HG03457 (cell line): ENCODE results near the gene PPDPF.
"Not testable (repeated sequence)": the region's sequence is repeated elsewhere in the genome, so short reads cannot be mapped to it uniquely, and the experiment has no call there.

ENCODE experiments used
- ATAC-seq: cut with Tn5 transposase; IDR thresholded peaks from one replicate; pipeline ENCODE4 v1.9.1; 2021; ENCODE audit warnings: moderate number of reproducible peaks; ENCODE audit not compliant: unreplicated experiment

PPDPF gene, protein sequence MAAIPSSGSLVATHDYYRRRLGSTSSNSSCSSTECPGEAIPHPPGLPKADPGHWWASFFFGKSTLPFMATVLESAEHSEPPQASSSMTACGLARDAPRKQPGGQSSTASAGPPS

DNA sequence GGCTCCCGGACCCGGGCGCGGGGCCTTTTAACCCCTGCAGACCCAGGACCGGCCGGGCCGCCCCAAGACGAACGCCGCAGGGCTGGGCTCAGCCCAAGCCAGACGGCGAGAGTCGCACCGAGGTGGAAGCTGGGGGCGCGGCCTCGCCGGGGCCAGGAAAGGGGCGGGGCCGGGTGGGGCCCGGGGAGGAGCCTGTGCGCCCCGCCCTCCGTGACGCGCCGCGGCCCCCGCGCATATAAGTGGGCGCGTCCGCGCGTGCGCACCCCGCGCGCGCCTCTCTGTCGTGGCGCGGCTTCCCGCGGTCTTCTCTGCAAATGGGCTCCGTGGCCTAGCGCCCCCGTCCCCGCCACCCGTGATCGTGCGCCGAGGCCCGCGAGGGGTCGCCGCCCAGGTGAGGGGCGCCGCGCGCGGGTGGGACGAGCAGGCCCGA is at the start of gene PPDPF:
PPDPF (plus strand) TSS at position 262 of the 430 bp plus-strand sequence. CDS start 544 bp downstream, outside the sequence.
- peak; percentile 54 for ATAC-seq

DNA sequence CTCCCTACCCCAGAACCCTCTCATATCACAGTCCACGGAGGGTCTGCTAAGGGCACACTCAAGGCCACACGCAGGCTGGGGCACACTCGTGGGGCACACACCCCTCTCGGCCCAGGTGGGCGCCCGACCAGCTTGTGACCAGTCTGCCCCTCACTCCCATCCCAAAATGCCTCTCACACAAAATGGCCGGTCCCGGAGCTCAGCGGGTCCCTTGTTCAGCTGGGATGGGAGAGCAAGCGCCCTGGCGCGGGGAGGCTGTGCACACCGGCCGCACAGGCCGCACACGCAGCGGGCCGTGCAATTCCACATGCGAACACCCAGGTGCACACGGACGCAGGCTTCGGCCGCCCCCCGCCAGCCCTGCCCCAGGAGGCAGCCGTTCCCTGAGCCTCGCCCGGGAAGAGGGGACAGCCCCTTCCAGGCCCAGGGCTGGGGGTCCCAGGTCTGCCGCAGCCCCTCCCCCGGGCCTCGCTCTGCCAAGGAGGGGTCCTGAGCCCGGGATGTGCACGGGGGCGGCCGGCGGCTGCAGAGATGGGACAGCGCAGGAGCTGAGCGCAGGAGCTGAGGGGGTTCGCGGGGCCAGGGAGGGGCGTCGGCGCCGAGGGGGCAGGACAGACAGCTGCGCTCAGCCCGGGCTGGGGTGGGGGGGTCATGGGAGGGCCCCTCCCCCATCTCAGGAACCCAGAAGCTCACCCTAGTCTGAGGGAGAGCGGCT is 49.4 kb upstream of the PPDPF start:
- no peak for ATAC-seq

DNA sequence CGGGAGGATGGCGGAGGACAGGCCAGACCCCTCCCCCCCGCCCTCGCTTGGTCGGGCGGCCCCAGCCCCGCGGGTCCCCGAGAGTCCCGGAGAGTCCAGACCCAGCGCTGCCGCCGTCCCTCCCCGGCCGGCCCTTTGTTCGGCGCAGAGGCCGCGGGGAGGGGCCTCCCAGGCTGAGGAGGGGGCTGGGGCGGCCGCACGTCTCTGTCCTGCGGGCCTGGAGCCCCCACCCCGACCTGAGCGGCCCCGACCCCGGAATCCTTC is 48.9 kb upstream of the PPDPF start:
- no peak for ATAC-seq

DNA sequence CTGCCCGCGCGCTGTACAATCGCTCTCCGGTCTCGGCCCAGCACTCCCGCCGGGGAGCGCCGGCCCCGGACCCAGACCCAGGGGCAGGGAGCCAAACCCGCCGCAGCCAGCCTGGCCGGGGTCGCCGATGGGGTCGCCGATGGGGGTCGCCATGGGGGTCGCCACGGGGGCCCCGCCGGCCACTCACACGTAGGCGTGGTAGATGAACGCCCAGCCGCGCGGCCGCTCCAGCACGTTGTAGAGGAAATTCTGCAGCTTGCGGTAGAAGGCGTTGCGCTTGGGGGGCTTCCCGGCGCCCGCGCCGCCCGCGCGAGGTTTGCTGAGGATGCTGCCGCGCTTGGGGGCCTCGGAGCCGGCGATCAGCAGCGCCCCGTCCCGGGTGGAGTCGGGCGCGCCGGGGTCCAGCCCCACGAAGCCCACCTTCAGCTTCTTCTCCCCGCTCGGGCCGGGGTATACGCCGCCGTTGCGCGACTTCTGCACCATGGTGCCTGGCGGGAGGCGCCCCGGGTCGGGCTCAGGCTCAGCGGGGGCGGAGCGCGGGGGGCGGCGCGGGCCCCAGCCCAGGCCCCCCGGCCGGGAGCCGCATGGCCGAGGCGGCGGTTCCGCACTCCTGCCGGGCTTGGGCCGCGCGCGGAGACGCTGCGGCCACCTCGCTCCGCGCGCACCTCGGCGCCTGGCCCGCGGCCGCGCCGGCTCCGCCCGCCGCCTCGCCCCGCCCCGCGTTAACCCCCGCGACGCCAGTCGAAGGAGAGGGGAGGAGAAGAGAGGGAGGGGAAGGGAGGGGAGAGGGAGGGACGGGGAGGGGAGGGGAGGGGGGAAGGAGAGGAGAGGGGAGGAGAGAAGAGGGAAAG is 48.4 kb upstream of the PPDPF start, which contains the start of gene KCNQ2:
KCNQ2 (minus strand) TSS at position 675 of the 851 bp plus-strand sequence; CDS start at position 483, 192 bp downstream.
- ATAC-seq: no peak

DNA sequence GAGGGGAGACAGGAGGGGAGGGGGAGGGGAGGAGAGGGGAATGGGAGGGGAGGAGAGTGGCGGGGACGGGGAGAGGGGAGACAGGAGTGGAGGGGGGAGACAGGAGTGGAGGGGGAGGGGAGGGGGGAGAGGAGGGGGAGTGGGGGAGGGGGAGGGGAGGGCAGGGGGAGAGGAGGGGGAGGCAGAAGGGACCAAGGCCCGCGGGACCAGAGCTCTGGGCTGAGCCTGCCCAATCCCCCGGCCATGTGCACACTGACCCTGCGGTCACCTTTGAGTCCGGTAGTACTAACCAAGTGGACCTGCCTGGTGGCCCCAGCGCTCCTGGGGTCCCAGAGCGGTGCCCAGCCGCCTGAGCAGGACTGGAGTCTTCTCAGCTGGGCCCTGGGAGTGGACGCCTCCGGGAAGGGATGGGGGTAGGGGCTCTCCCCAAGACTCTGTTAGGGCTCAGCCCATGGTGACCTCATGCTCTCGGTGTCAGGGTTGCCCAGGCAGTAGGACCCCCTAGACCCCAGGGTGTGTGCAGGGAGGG is 47.6 kb upstream of the PPDPF start:
- ATAC-seq: no peak

DNA sequence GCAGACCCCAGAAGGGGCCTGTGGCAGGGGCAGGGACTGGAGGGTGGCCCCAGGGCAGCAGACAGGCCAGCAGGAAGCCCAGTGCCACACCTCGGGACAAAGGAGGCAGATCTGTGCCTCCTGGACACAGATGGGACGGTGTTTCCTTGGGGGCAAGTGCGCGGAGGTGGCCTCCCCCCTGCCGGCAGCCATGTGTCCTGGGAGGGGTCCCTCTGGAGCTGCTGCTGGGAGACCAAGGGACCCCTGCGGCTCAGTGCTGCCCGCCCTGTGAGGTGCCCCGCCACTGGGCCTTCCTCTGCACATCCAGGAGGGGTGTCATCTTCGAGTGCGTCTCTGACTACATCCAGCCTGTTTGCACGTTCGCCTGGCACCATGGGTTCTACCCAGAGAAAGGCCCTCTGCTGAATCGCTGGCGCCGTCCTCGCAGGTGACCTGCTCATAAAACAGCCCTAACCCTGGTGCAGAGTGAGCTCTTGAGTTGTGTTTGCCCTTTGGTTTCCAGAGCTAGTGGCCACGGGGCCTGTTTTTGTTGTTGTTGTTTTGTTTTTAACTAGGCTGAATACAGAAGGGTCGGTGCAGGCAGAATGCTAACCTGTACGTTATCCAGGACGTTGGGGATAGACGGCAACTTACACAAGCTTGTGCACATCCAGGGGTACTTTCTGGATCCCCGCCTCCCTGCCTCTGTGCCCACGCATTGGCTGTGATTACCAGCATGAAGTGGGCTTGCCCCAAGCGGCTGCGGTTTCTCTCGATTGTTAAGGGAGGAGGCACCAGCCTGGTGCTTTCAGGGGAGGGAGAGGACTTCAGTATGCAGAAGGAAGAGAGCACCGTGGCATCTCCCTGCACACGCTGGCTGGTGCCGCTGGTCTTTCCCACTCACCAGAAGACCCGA is 46.8 kb upstream of the PPDPF start:
- ATAC-seq: no peak

DNA sequence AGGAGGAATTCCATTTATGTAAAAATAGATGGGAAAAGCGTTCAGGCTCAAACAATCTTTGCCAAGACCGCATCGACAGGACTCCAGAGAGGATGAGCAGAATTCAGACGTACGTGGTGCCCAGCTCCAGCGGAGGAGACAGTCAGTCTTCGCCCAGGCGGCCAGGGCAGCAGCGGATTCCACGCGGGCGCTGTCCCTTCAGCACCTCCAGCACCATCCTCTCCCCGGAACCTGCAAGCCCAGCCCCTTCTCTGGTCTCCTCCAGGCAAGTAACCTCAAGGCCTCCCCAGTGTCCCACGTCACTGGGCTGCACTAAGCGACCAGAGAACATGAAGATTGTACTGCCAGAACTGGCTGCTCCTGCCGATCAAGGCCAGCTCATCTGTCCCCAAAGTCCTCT is 45.4 kb upstream of the PPDPF start:
- ATAC-seq: no peak

DNA sequence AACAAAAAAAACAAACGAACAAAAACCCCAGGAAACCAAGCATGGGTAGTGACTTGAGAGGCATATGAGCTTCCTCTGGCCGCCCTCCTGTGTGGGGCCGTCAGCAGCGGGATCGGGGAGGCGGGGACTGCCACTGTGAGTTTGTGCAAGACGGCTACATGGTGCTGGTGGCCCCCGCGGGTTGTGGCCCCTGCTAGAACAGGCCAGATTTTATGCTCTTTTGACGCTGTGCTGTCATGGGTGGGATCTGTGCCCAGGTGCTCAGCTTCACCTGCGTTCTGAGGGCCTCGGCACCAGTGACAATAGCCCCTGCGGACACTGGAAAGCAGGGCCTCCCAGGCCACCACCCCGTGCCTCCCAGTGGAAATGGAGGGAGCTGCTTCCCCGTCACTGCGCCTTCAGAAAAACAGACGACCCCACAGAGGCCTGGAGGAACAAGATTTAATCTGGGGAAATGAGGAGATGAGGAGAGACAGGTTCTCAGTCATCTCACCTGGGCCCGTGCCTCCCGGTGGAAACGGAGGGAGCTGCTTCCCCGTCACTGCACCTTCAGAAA is 43.4 kb upstream of the PPDPF start:
- ATAC-seq: no peak

DNA sequence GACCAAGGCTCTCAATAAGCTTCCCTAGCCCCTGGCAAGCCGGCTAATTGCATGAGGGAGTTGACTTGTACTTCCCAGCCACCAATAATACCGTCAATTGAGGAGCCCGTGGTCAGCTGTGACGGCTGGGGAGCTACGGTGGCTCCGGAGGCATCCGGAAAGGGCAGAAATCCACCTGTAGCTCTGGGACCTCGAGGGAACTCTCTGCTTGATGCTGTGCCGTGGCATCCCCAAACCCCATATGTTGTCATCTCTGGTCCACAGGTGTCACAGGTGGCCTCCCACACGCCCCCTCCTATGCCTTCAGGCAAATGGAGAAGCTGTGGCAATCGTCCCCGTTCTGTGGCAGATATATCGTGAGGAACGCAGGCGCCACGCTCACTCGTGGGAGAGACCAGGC is 42.6 kb upstream of the PPDPF start:
- no peak for ATAC-seq

DNA sequence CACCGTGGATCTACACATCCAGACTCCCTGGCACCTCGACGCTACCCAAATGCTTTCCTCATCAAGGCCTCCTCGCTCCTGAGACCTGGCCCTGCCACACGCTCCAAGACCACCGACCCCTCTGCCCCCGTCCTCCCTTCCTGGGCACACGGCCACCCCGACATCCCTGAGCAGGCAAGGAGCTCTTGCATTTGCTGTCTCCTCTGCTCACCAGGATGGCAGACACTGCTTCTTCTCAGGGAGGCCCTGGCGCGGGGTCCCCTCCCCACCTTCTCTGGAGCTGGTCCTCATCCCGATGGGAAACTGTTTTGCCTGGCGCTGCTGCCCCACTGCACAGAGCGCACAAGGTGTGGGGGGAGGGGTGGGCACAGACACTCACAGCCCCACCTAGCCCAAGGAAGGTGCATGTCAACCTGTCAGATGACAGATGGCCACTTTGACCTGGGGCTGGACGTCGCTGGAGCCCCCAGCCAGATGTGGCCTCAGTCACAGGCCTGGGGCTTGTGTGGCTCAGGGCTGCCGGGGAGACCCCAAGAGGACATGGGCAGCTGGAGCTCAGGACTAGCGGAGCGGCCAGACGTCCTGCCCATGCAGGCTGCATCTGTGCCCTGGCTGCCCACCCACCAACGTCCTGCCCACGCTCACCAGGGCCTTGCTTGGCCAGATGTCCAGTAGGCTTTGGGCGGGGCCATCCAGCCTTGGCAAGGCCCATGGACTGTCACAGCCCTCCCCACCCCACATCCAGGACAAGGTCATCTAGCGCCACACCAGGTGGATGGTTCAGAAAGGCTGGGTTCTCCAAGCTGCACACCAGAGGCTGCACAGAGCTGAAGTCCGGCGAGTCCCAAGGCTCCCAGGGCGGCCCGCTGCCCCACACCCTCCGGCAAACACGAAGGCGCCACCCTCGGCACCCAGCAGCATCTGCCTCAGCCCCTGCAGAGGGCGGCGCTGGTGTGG is 41.9 kb upstream of the PPDPF start:
- no peak for ATAC-seq

DNA sequence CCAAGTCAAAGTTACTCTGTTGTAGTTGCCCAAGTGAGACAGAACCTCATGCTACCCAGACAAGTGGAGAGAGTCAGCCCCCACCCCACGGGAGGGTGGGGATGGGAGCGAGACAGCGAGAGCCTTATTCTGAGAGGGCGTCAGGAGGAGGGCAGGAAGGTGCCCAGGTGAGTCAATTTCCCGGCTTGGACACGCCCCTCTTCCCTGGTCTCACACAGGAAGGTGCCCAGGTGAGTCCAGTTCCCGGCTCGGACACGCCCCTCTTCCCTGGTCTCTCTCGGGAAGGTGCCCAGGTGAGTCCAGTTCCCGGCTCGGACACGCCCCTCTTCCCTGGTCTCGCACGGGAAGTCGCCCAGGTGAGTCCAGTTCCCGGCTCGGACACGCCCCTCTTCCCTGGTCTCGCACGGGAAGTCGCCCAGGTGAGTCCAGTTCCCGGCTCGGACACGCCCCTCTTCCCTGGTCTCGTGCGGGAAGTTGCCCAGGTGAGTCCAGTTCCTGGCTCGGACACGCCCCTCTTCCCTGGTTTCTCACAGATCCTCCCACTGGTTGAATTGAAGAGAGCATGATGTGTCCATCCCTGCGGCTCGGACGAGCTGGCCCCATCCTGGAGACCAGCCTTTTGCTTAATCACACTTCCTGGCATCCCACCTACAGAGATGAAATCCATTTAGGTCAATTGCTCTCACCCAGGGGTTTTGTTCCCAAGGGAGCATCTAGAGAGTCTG is 40.7 kb upstream of the PPDPF start:
- ATAC-seq: not testable (repeated sequence)

DNA sequence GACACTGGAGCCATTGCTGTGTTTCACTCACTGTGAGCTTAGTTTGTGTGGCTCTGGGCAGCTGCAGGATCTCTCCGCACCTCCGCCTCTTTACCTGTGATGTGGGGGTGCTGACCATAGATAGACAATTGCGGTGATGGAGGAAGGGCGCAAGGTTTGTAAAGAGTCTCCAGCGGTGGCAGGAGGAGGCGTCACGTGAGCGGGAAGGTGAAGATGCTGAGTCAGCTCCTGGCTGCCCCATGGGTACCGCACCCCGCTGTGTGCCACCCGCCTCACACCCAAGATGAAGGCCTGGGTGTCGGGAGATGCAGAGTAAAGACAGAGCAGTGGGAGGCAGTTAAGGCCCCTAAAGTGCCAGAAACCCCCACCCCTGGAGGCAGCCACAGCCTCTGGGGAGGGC is 39.1 kb upstream of the PPDPF start:
- no peak for ATAC-seq

DNA sequence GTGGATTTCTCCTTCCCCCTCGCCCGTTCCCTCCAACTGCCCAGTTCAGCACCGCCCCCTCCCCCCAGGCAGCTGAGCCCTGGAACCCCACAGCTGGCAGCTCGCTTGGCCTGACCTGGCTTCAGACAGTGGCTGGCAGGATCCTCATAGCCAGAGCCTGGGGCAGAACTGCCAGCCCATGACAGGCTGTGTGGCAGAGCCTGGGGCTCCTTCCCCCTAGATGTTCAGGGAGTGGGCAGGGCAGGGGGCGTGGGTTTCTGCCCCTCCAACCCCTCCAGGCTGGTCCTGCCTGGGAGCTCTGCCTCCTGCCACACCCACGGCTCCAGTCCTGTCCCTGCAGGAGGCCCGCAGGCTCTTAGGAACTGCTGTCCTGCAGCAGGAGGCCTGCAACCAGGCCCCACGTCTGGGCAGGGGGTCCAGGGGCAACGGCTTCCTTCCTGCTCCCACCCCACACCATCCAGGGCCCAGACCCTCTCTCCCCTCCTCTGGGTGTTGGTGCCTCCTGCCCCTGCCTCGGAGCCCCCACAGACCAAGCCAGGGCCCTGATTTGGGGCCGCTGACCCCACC is 38.5 kb upstream of the PPDPF start:
- ATAC-seq: no peak

DNA sequence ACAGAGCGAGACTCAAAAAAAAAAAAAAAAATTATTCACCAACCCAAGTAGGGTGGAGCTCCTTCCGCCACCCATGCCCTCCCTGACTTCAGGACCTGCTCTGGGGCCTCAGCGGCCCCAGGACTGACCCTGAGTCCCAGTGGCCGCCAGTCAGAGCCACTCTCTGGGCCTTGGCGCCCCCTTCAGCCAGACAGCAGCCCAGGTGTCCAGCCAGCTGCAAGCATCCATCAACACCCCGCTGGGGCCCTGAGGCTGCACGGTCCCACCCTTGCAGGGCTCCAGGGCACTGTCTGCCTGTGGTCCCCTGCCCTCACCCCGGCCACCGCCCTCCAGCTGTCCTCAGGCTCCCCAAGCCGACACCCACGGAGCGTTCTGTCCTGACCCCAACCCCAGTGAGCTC is 36.7 kb upstream of the PPDPF start:
- ATAC-seq: no peak

DNA sequence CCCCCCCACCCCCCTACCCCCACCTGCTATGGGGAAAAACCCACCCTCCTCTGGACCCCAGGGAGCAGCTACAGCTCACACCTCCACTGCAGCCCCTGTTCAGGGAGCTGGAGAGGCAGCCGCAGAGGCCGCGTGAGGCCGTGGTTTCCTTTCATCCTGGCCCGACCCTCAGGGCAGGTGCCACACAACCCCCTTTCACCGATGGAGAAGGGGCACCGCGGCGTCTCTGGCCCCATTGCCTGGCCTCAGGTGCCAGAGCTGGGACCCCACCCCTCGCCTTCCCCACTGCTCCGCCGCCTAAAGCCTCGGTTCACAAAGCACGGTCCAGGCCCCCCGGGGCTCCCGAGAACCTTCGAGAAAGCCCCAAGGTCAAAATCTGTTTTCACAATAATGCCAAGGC is 36.3 kb upstream of the PPDPF start:
- ATAC-seq: no peak

DNA sequence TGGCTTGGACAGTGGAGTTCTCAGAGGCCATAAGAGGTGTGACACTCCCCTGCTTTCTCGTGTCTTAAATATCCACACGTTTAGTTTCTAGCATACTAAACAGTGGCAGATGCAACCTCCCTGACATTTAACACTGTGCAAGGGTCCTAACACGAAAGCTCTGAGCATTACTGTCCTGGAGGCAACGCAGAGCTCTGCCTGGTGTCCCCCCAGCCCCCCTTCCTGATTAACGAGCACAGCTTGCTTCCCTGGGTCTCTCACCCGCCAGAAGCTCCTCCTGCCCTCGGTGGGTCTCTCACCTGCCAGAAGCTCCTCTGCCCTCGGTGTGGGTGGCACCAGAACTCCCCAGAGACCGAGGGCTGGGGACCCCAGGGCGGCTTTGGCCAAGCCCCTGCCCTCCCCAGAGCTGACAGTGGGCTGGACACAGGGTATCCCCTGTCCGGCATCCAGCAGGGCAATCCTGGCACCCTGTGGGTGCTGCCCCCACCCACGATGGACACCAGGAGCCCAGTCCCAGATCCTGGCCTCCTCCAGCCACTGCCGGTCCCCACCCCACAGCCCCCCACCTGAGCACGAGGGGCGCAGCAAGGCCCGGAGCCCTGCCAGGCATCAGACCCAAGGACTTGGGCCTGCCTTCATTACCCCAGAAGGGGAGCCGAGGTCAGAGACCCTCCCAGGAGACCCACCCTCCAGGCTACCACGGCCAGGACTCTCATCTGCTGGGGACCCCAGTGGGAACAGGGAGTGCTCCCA is 35.7 kb upstream of the PPDPF start:
- no peak for ATAC-seq

DNA sequence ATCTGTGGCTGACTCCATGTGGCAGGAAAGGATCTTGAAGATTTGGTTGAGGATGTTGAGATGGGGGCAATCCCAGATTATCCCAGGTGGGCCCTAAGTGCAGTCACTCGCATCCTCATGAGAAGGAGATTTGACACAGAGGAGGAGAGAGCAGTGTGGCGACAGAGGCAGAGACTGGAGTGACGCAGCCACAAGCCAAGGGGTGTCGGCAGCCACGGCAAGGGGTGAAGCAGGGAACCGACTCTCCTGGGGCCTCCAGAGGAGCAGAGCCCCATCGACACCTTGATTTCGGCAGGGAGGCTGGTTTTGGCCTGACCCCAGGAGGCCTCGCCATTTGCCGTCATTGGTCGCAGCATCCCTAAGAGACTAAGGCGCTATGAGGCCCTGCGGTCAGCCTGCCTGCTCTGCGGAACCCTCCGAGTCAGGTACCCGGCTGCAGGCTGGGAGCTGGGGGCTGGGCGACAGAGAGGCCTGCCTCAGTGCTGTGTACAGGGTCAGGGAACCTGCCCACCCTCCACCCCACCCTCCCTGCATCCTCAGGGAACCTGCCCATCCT is 34.2 kb upstream of the PPDPF start:
- no peak for ATAC-seq
